HG03571 (cell line): ENCODE data around the gene SORBS1.

Experiments used
- ATAC-seq: cut with Tn5 transposase; IDR thresholded peaks from one replicate; pipeline ENCODE4 v1.9.1; 2021; ENCODE audit not compliant: unreplicated experiment

Gene SORBS1

DNA sequence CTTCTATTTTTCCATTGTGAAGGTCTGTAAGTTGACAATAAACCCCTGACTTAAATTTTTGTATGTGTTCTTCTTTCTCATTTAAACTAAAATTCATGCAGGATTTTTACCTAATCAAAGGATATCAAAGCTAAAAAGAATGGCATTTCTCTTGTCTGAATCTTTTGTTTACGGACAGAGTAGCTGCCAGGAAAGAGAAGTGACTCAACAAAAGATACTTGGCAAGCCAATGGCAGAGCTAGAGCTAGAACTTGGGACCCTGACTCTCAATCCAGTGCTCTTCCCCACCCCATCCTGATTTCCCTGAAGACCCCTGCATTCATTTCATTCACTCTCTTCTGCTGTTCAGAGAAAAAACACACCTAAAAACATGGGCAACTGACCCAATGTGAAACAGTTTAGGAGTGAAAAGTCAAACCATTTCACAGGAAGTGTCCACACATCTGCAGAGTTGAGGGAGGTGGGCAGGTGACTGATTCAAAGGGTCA is 230.2 kb downstream of the SORBS1 start:
- ATAC-seq = no peak

DNA sequence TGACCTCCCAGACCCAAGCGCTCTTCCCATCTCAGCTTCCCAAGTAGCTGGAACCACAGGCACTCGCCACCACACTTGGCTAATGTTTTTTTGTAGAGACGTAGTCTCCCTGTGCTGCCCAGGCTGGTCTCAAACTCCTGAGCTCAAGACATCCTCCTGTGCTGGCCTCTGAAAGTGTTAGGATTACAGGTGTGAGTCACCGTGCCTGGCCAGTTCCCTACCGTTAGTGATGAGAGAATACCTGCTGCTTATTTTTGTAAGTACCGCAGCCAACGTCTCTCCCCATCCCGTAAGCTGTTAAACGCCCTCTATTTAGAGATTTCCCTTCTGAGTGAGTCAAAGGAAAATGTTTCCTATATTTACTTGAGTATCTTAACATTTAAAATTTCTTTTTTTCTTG is 231.9 kb downstream of the SORBS1 start:
- ATAC-seq = no peak

DNA sequence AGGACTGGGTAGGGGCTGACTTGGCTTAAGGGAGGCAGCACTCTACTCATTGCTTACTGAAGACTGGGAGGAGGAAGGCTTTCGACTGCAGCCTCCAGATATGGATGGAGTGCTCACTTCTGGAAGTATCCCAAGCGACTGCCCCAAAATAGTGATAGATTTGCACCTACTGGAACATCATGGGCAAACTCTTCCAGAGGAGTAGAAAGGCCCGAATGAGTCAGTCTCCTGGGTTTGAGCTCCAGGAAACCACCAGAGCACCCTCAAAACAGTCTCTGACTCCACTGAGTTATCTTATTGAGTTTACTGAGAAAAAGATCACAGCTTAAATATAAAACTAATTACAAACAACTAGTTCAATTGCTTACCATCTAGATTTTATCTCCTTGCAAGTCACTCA is 233.2 kb downstream of the SORBS1 start:
- ATAC-seq = no peak

DNA sequence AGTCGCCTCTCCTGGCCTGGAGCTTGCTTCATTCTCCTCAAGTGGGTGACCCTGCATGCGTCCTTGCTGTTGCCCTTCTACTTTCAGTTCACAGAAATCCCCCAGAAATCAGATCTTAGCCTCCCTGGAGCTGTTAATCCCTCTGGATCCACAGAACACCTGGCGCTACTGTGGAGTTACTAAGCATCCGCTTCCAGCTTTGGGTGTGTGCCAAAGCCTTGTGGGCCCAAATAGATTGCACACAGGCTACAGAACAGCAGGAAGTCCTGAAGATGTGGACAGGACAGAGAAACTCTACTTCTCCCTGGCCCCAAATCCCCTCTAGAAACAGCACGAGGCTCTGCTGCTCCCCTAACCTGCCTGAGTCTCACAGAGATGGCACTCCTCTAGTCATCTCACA is 233.8 kb downstream of the SORBS1 start:
- ATAC-seq = no peak

DNA sequence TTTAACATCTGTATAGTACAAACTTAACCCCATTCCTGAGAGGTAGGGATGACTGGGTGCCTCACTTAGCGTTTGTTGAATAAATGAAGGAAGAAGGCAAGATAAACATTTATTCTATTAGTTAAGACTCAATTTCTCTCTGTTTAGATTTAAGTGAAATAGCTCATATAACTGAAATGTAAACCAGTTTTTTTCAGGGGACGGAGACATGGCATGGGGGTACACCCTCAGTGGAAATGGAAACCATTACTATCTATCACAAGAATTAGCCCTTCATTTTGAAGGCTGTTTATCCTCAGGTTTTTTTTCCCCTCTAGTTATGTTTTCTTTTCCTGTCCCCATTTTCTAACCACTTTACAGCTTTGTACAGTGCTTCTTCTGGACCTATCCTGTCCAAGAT is 234.8 kb downstream of the SORBS1 start:
- ATAC-seq = no peak

DNA sequence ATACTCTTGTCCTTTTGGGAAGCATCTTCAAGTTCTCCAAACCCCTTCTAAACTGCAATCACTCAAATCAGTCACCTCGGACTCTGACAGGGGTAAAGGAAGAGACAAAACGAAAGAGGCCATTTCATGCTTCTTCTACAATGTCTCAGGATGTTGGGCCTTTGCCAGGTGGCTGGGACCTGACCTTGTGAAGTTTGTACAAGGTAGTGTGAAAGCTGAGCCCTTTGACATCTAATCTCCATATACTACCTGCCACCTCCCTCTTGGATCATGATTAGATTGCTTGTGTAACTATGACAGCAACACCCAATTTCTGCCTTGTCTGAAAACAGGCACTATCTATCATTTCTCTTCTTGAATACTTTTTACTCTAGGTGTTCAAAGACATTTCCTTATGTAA is 235.3 kb downstream of the SORBS1 start:
- no peak for ATAC-seq

DNA sequence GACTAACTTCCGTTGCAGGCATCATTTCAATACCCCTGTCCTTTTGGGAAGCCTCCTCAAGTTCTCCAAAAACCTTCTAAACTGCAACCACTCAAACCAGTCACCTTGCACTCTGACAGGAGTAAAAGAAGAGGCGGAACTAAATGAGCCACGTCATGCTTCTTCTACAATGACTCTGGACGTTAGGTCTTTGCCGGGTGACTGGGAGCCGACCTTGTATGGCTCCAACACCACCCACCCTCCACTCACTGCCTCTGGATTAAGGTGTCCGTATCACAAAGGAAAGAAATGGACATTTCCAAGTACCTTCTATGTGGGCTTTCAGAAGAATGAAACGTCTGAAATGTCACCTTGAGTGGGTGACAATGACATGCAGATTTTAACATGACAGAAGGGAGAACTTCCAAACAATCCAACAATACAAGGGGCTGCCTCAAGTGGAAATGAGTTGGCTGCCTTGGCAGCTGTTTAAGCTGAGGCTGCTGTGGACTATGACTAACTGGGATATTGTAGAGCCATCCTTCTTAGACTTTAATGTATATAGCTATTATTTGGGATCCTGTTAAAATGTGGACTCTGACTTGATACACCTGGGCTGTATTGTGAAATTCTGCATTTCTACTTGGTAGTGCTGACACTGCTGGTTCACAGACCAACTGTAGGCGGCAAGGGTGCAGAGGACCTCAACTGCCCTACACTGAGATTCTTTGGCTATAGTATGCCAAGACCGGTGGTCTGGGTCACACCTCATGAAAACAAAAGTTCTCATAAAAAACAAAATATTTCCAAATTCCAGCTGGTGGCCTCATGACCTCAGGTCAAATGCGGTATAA is 236.5 kb downstream of the SORBS1 start:
- no peak for ATAC-seq

DNA sequence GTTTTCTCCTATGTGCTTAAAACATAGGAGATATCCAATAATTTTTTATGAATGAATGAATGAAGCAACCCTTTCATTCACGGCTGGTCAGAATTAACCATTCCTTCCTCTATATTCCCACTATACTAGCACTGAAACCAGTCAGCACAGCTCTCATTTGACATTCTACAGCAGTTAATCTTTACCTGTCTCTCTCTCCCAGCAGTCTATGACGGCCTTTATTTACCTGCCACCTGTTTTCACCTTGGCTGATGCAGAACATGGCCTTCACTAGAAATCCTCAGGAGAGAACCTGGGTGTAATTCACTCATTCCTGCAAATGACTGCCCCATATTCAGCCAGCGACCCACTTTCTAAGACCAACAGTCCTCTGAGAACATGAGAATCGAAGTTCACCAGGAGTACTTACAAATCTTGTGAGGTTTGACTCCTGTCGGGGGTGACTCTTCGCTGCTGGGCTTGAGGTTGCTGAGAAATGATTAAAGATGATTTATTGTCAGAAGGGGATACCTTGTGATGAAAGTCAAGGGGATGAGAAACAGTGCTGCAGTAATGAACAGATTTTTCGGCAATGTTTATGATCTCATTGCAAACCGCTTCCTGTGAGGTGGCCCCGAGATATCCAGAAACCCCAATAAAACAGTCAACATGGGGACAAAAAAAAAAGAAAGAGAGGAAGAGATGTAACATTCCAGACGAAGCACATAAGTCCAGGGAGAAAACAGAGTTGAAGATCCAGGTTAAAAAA is 239.4 kb downstream of the SORBS1 start:
- no peak for ATAC-seq

DNA sequence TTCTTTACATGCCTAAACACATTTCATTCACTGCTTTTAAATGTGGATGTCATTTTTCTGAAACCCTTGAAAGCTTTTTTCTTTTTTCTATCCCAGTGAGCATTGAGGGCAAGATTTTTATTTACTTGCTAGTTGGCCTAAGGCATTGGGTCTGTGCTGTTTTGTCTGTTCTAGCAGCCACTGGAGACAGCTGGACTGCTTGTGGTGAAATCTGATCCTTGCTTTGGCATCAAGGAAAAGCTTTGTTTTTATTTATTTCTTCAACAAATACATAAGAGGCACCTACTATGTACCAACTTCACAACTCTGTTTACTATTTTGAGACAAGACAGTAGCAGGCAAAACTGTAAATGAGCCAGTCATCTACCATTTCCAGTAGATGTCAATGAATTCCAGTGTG is 241.9 kb downstream of the SORBS1 start:
- no peak for ATAC-seq

DNA sequence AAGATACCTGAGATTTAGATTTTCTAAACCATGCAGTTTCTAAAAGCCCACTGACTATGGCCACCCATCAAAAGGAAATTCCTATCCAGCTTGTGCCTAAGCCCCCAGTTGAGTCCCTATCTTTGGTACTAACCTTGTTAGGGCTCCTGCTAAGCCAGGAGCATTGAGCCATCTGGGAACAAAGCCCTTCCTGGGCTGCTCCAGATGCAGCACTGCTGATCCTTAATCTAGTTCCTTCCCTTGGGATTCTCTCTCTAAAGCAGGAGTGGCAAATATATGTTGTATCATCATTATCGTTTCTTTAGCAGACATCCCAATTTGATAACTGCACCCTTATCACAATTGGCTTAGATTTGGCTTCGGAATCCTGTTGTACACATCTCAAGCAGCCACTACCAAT is 245.7 kb downstream of the SORBS1 start:
- no peak for ATAC-seq

DNA sequence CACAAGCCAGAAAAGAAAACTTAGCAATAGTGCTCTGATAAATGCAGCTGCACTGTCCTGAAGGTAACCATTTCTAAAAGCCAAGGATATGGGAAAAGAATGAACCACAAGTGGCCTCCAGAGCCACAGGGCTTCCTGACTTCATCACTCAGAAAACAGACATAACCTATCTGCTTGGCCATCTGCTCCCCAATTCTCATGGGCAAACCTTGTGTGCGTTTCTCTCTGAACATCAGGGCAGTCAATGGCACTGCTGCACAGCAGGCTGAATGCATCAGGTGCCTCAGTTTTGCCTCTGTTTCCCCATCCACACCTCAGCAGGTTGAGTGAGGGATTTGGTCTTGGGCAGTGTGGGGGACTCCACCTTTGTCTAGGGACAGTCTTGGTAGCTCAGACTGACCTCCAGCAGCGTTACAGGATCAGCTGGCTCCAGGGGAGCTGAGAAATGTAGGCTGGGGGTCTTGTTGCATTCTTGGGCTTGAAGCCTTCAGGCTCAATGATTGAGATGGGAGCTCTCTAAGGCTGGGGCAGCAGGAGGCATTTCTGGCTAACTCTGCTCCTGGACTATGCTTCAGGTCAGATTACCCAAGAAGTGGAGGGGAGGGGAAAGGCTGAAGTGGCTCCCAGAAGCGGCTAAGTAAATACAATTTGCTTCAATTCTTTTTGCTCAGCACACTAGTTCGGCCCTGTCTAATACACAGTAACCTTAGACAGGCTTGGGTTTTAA is 246.8 kb downstream of the SORBS1 start:
- no peak for ATAC-seq

DNA sequence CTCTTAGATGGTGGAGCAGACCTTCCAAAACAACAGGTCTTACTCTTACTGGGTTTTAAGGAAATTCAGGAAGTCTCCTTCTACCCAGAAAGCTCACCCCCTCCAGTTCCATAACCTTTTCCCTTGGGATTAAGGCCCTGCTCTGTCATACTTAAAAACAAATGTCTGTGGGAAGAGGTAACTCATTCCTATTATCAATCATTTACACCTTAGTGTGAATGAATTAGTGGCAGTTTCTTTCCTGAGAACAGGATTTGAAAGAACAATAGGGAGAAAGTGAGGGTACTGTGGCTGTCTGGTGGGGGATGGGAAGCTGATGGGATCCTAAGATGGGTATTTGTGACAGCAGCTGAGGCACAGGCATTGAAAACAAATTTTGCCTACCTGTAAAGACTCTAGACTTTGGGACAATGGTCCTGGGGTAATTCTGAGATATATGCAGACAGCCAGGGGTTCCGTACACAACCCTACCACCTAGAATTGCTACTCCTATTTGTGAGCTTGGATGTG is 248.1 kb downstream of the SORBS1 start:
- no peak for ATAC-seq

DNA sequence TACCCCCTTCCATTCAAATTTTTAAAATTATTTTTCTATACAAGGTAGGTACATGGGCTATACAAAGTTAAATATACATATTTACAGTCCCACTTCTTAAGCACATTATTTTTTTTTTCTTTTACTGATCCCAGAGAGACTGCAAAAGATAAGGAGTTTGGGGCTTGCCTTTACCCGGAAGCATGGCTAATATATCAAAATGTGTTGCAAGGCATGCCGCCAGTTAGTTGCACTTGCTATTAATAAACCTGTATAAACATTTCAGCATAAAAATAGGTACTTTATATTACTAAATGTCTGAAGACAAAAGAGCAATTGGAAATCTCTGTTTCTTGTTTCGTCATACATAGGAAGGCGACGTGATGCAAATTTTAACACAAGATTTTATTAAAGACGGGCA is 248.9 kb downstream of the SORBS1 start:
- ATAC-seq = no peak

DNA sequence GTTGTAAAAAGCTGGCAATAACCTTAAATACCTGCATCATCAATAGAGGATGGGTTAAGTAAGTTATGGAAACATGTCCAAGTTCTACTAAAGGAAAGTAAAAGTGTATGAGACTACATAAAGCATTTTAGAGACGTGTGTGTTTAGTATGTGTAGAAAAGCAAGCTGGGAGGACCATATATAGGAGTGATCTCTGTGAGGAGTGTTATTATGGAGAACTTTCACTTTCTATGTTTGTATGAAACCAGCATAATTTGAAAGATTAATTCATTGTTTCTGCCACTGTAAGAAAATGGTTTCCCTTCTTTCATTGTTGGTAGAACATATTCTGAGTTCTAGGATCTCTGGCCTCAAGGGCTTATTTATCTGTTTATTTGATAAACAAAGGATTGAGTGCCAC is 251.2 kb downstream of the SORBS1 start:
- ATAC-seq = peak; percentile 61

DNA sequence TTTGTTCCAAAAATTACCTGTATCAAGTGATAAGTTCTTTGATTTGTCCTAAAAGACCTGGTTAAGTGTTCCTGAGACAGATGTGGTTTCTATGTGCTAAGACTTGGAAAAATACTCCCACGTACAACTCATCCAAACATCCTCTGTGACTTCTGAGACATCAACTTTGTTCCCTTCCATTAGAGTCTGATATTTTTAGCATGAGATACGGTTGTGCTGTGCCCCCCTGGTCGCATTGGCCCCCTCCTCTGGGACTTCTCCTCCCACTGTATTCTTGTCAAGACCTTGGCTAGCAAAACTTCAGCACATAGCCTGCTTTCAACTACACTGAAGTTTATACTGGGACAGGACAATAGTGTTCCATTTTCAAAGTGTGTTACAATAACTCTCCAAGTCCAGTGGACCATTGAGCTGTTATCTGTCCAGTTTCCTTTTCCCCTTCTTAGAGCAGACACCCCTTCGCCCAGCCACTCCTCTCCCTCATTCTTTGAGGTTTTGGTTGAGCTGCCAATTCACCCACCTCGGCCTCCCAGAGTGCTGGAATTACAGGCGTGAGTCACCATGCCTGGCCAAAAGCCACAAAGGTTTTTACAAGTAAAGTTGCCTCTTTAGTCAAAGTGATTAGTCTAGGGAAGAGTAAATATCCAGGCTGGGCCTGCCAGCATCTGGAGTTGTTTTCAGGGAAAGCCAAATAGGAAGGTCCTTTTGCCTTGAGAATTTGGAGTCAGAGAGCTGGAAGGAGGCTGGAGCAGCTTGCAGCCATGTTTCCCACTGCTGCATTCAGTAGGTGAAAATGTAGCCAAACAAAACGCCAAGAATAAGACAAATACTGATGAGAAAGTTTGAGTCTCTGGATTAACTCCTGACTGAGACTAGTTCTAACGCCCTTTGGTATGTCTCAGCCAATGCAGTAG is 252.5 kb downstream of the SORBS1 start:
- ATAC-seq = no peak

DNA sequence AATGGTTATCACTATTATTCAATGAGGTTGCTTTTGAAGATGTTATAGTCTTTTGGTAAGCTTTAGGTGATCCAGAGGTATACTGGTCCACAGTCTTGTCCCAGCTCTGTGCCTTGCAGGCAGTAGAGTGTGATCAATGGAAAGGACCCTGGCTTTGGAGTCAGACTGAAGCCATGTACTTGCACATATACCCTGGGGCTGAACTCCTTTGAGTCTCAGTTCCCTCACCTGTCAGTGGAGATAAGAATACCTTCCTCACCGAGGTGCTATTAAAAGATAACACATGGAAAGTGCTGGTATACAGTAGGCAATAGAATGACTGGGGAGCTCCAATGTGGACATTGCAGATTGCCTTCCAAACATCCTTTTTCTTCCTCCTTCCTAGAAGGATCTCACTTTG is 254.3 kb downstream of the SORBS1 start:
- no peak for ATAC-seq

DNA sequence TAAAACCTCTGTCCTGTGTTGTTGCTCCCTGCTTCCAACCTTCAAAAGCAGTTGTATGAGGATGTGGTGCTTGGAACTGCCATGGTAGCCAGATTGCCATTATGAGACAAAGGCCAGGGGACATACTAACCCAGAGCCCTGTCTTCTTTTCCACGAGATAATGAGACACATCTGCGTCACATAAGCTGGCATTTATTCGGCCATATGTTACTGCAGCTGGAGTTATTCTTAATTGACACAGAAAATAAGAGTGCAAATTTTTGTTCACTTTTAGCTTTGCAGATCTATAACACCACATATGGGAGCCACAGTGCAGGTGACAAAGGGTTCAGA is 254.9 kb downstream of the SORBS1 start:
- ATAC-seq = no peak

DNA sequence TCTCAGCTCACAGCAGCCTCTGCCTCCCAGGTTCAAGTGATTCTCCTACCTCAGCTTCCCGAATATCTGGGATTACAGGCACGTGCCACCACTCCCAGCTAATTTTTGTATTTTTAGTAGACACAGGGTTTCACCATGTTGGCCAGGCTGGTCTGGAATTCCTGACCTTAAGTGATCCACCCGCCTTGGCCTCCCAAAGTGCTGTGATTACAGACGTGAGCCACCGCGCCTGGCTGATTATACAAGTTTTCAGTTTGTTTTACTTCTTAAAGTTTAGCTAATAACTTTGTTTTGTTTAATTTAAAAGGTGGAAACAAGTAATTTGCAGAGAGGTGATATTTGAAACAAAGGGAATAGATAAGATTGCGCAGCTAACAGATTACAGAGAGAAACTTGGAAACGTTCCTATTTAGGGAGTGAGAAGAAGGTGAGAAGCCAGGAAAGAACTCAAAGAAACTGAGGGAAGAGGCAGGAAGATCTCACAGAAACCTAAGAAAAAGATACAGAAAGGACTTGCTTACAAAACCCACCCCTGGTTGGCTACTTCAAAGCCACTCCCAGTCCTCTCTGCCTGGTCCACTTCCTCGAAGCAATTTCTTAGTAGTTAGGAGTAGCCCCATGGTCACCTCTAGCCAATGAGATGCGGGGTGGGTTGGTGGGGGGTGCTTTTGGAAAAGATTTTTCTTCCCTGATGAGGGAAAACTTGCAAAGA is 255.4 kb downstream of the SORBS1 start:
- no peak for ATAC-seq

DNA sequence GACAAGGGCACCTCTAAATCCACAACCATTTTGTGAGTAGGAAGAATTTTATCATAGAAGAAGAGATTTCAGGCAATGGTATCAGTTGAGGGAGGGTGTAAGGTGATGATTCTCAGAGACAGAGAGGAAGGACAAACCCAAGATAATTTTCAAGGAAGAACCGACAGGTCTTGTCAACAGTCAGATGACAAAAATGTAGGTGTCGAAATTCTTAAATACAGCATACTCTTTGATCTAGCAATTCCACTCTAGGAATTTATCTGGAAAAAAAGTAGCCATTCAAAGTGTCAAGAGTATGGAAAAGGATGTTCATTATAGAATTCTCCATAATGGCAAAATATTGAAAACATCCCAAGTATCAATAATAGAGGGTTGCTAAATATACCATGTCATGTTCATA is 256.2 kb downstream of the SORBS1 start:
- no peak for ATAC-seq

DNA sequence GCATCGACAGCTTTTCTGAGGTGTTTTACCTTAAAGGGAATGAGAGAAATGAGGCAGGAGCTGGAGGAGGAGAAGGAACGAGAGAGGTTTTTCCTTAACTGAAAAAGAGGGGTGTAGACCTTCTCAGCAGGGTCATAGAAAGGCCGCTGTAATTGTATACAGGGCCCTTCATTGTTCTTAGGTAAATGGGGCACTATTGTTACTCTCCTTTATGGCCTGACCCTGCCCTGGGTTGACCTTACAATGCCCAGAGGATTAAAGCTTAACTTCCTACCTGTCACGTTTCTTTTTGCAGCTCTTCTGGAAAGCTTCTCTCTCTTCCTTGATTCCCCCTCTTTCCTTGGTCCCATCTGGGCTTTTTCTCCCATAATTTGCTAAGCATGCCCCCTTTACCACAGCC is 256.7 kb downstream of the SORBS1 start:
- ATAC-seq = no peak
